Loucy (cell line): ENCODE measurements around the gene NDUFB7.

ENCODE experiments used
- H2AFZ ChIP-seq: fragments of 200-600 bp; sonication (generic); 2 replicates; pipeline ENCODE4 v1.6.0; 2016; ENCODE audit warnings: antibody characterized with exemption, mild to moderate bottlenecking, low read length, moderate library complexity
- H3F3A ChIP-seq: fragments of 200-600 bp; 2 replicates; pipeline ENCODE4 v1.6.0; 2016; ENCODE audit warnings: antibody characterized with exemption, low read depth, mild to moderate bottlenecking
- H3K27me3 ChIP-seq: fragments of 200-600 bp; sonication (generic); 2 replicates; pipeline ENCODE4 v1.6.1; 2014; ENCODE audit warnings: low read length, mild to moderate bottlenecking; ENCODE audit not compliant: insufficient read depth, poor library complexity, severe bottlenecking
- H3K36me3 ChIP-seq: fragments of 200-600 bp; sonication (generic); 2 replicates; pipeline ENCODE4 v1.6.1; 2016; ENCODE audit warnings: low read length; ENCODE audit not compliant: insufficient read depth
- H3K4me1 ChIP-seq: fragments of 200-600 bp; sonication (generic); 2 replicates; pipeline ENCODE4 v1.5.1; 2014; ENCODE audit warnings: low read length, mild to moderate bottlenecking; ENCODE audit not compliant: insufficient read depth, poor library complexity, severe bottlenecking
- H3K4me2 ChIP-seq: fragments of 200-600 bp; sonication (generic); 2 replicates; pipeline ENCODE4 v1.6.0; 2014; ENCODE audit warnings: antibody characterized with exemption, low read length, low read depth, mild to moderate bottlenecking; ENCODE audit not compliant: poor library complexity, severe bottlenecking
- H3K4me3 ChIP-seq: fragments of 200-600 bp; sonication (generic); 2 replicates; pipeline ENCODE4 v1.5.1; 2014; ENCODE audit warnings: low read length, mild to moderate bottlenecking, mixed read lengths; ENCODE audit not compliant: poor library complexity, severe bottlenecking
- H3K79me2 ChIP-seq: fragments of 200-600 bp; sonication (generic); 2 replicates; pipeline ENCODE4 v1.6.1; 2014; ENCODE audit warnings: low read length; ENCODE audit not compliant: insufficient read depth
- H3K9ac ChIP-seq: fragments of 200-600 bp; sonication (generic); 2 replicates; pipeline ENCODE4 v1.6.0; 2014; ENCODE audit warnings: mild to moderate bottlenecking, low read depth, low read length, moderate library complexity; ENCODE audit not compliant: poor library complexity, severe bottlenecking
- H3K9me2 ChIP-seq: fragments of 200-600 bp; sonication (generic); replicated peaks from 2 replicates; pipeline ENCODE4 v1.6.1; 2016; ENCODE audit warnings: low read depth, low read length, mixed read lengths
- H3K9me3 ChIP-seq: fragments of 200-600 bp; sonication (generic); 2 replicates; pipeline ENCODE4 v1.6.1; 2014; ENCODE audit warnings: mild to moderate bottlenecking, antibody characterized with exemption, low read length, low read depth; ENCODE audit not compliant: insufficient read depth
- H4K20me1 ChIP-seq: fragments of 200-600 bp; sonication (generic); 2 replicates; pipeline ENCODE4 v1.6.0; 2014; ENCODE audit warnings: antibody characterized with exemption, low read length, mild to moderate bottlenecking; ENCODE audit not compliant: insufficient read depth, poor library complexity, severe bottlenecking
- EZH2phosphoT487 ChIP-seq: fragments of 200-600 bp; IDR thresholded peaks from 2 replicates; pipeline ENCODE4 v1.6.1; 2018; ENCODE audit warnings: antibody characterized with exemption, mild to moderate bottlenecking, moderate library complexity, borderline replicate concordance
- TF ChIP-seq, protein P1 (sequence below): fragments of 200-600 bp; sonication (generic); conservative IDR thresholded peaks from 2 replicates; pipeline ENCODE4 v1.5.1; 2014; ENCODE audit warnings: mild to moderate bottlenecking, antibody characterized with exemption, low read length

The NDUFB7 gene

DNA sequence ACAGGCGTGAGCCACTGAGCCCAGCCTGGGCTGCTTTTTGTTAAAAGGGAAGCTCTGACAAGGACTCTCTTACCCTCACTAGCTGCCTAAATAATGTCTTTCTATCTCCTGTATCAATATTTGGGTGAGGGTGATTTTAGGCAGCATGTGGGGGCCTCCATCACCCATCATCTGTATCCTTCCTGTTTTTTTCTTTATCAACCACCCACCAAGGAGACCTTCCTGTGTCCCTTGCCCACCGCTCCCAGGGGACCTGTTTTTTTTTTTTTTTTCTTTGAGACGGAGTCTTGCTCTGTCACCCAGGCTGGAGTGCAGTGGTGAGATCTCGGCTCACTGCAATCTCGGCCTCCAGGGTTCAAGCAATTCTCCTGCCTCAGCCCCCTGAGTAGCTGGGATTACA lies 5.4 kb upstream of the NDUFB7 start:
- Histone ChIP-seq H3K9me3 (no peaks in the 10 kb centered on the region), H3K36me3 (no peaks in the 10 kb centered on the region), H3K79me2 (no peaks in the 10 kb centered on the region), H3K4me1 (peaks cover 3% of the 10 kb centered on the region), H4K20me1 (no peaks in the 10 kb centered on the region), H3K9me2 (no peaks in the 10 kb centered on the region), H2AFZ (no peak overlapping the region), H3K9ac (no peak overlapping the region), H3K27me3 (no peaks in the 10 kb centered on the region), H3K4me2 (no peak overlapping the region), H3K4me3 (no peak overlapping the region), H3F3A (no peaks in the 10 kb centered on the region)
- TF ChIP-seq, protein P1, sequence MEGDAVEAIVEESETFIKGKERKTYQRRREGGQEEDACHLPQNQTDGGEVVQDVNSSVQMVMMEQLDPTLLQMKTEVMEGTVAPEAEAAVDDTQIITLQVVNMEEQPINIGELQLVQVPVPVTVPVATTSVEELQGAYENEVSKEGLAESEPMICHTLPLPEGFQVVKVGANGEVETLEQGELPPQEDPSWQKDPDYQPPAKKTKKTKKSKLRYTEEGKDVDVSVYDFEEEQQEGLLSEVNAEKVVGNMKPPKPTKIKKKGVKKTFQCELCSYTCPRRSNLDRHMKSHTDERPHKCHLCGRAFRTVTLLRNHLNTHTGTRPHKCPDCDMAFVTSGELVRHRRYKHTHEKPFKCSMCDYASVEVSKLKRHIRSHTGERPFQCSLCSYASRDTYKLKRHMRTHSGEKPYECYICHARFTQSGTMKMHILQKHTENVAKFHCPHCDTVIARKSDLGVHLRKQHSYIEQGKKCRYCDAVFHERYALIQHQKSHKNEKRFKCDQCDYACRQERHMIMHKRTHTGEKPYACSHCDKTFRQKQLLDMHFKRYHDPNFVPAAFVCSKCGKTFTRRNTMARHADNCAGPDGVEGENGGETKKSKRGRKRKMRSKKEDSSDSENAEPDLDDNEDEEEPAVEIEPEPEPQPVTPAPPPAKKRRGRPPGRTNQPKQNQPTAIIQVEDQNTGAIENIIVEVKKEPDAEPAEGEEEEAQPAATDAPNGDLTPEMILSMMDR: no peak
- no peak for TF ChIP-seq EZH2phosphoT487

DNA sequence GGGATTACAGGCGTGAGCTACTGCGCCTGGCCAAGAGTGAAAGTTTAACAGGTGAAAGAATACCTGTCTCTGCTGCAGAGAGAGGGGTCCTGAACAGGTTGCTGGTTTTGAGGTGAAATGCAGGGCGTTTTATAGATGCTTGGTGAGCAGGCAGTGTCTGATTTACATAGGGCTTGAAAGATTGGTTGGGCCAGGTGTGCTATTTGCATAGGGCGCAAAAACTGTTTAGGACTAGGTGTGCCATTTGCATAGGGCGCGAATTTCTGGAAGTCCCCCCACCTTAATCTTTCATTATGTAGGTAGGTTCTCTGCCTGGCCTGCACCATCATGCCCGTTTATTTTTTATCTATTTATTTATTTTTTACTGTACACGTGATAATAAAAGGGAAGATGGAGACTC lies 4.5 kb upstream of the NDUFB7 start:
- no peak for TF ChIP-seq EZH2phosphoT487

DNA sequence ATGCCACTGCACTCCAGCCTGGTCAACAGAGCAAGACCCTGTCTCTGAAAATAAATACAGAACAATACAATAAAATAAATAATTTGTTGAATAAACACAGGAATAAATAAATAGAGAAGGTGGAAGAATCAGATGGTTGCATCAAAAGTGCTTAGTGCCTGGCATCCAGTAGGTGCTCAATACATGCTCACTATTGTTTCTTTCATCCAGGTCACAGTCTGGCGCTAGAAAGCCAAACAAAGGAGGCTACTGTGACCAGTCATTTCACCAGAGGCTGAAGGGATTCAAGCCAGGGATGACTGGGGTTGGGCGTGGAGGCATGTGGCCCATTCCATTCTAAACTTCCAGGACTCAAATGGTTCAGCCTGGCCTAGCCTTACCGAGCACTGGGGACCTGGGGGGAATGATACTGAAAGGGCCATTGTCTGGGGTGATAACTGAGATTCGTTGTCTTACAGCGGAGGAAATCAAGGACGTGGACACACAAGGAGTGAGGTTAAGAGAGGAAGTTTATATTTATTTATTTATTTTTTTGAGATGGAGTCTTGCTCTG lies 3.6 kb upstream of the NDUFB7 start:
- peaks cover 13% of the 10 kb centered on the region for H3K4me1 ChIP-seq
- TF ChIP-seq, protein P1: no peak
- no peak for TF ChIP-seq EZH2phosphoT487

More for the DNA sequence above, 4.5 kb upstream of the NDUFB7 start:
- Histone ChIP-seq H3K36me3 (no peaks in the 10 kb centered on the region), H3K79me2 (peaks cover 5% of the 10 kb centered on the region), H3K4me3 (no peak overlapping the region), H4K20me1 (no peaks in the 10 kb centered on the region), H3K9me2 (no peaks in the 10 kb centered on the region), H3K27me3 (no peaks in the 10 kb centered on the region), H3K4me1 (peaks cover 4% of the 10 kb centered on the region), H3K9me3 (no peaks in the 10 kb centered on the region), H3F3A (no peaks in the 10 kb centered on the region), H3K4me2 (no peak overlapping the region), H3K9ac (no peak overlapping the region), H2AFZ (no peak overlapping the region)

More for the DNA sequence above, 3.6 kb upstream of the NDUFB7 start:
- Histone ChIP-seq H3K9me3 (no peaks in the 10 kb centered on the region), H3K9me2 (no peaks in the 10 kb centered on the region), H3F3A (no peaks in the 10 kb centered on the region), H4K20me1 (peaks cover 8% of the 10 kb centered on the region), H2AFZ (no peak overlapping the region), H3K36me3 (no peaks in the 10 kb centered on the region), H3K79me2 (peaks cover 13% of the 10 kb centered on the region), H3K4me3 (no peak overlapping the region), H3K4me2 (no peak overlapping the region), H3K9ac (no peak overlapping the region), H3K27me3 (no peaks in the 10 kb centered on the region)
